ENCODE data around the gene ZYX. TPM values are rescaled to one million over a fixed set of nuclear protein-coding genes. Genes with fewer than 3 reads are reported as not detected.

Gene ZYX
- total and polyA plus RNA-seq, 2 of the 13 experiments (the other 11 are each of a cell fraction or from before 2014, with no cell fraction given) = 9.9 to 13.7 TPM

- no peak for TF ChIP-seq ZNF570 (CRISPR knock-in tag; IDR thresholded peaks at IDR 0.05; ENCODE audit: borderline replicate concordance)
- TF ChIP-seq ZFP36 (IDR thresholded peaks at IDR 0.05; ENCODE audit: borderline replicate concordance, low read depth, low read length, partially characterized antibody) = no peak
- TF ChIP-seq ZFP82 (CRISPR knock-in tag; IDR thresholded peaks at IDR 0.05; ENCODE audit: borderline replicate concordance) = no peak
- TF ChIP-seq ZNF563 (CRISPR knock-in tag; IDR thresholded peaks at IDR 0.05) = no peak
- TF ChIP-seq GATAD1 (CRISPR knock-in tag; IDR thresholded peaks at IDR 0.05) = peak; percentile 49
- TF ChIP-seq ZNF512B (CRISPR knock-in tag; IDR thresholded peaks at IDR 0.05; ENCODE audit: borderline replicate concordance) = 0 out of 2 replicates have a peak, but pooled peaks have one; percentile 75
- no peak for TF ChIP-seq ZFP1 (CRISPR knock-in tag; IDR thresholded peaks at IDR 0.05)
- peak; percentile 78 for TF ChIP-seq DPF2 (CRISPR knock-in tag; IDR thresholded peaks at IDR 0.05; ENCODE audit: borderline replicate concordance, low read depth)
- no peak for TF ChIP-seq FIP1L1 (IDR thresholded peaks at IDR 0.05; ENCODE audit: borderline replicate concordance, insufficient read depth, low read depth, low read length)
- no peak for TF ChIP-seq ZNF362 (CRISPR knock-in tag; IDR thresholded peaks at IDR 0.05; ENCODE audit: borderline replicate concordance)
- peak; percentile 69; the same call in 1 of the 2 replicates for TF ChIP-seq KDM2A (CRISPR knock-in tag; IDR thresholded peaks at IDR 0.05; ENCODE audit: borderline replicate concordance, low read depth)
- TF ChIP-seq ZBED4 (CRISPR knock-in tag; IDR thresholded peaks at IDR 0.05; ENCODE audit: borderline replicate concordance) = peak; percentile 96; the same call in 1 of the 2 replicates
- no peak for TF ChIP-seq NR0B2 (CRISPR knock-in tag; IDR thresholded peaks at IDR 0.05)
- TF ChIP-seq ZSCAN22 (CRISPR knock-in tag; IDR thresholded peaks at IDR 0.05) = no peak
- no peak for TF ChIP-seq JARID2 (CRISPR knock-in tag; IDR thresholded peaks at IDR 0.05; ENCODE audit: insufficient replicate concordance)
- no peak for TF ChIP-seq KAT2B (IDR thresholded peaks at IDR 0.05; ENCODE audit: borderline replicate concordance, low read depth, low read length)
- TF ChIP-seq ZNF367 (CRISPR knock-in tag; IDR thresholded peaks at IDR 0.05; ENCODE audit: borderline replicate concordance) = no peak
- no peak for TF ChIP-seq PAF1 (CRISPR knock-in tag; IDR thresholded peaks at IDR 0.05)
Measured at GRCh38 chr7:143395187-143396149, 14.3 kb downstream of the ZYX start (continued).

All from HepG2 (cell line).